K562 (cell line): ENCODE data around the gene COL1A1.

ENCODE experiments used
- BCLAF1 ChIP-seq, 2 experiments: fragments of 450-650 bp in 1 of 2; IDR thresholded peaks; 2 replicates each; pipeline ENCODE4 v1.6.1; 2011 to 2017; ENCODE audit warnings: low read depth in 2 of 2, antibody characterized with exemption in 1 of 2, borderline replicate concordance in 1 of 2, low read length in 1 of 2, mild to moderate bottlenecking in 1 of 2, mixed read lengths in 1 of 2; ENCODE audit not compliant: control insufficient read depth in 1 of 2
- BRCA1 ChIP-seq, 2 experiments: fragments of 450-650 bp in 1 of 2; sonication (generic) in 1 of 2; formaldehyde crosslinking in 1 of 2; IDR thresholded peaks; 2 replicates each; pipeline versions ENCODE4 v1.5.0 to v1.6.1; 2017 to 2020; ENCODE audit warnings: mild to moderate bottlenecking in 1 of 2, missing genetic modification reagents in 1 of 2
- CREB1 ChIP-seq, 2 experiments: sonication (generic) in 1 of 2; formaldehyde crosslinking in 1 of 2; IDR thresholded peaks; 2 replicates each; pipeline versions ENCODE4 v1.6.1 to v1.8.0; 2012 to 2022; ENCODE audit warnings: inconsistent platforms in 1 of 2, mild to moderate bottlenecking in 1 of 2, missing genetic modification reagents in 1 of 2, moderate library complexity in 1 of 2
- CTCF ChIP-seq, 3 experiments: IDR thresholded peaks in 2 of 3; conservative IDR thresholded peaks in 1 of 3; 2 replicates each; pipeline ENCODE4 v1.5.1; 2011 to 2012; ENCODE audit warnings: low read length in 3 of 3, mild to moderate bottlenecking in 3 of 3, control low read depth in 2 of 3, improper control_type of control experiment in 1 of 3, inconsistent platforms in 1 of 3, low read depth in 1 of 3, mixed read lengths in 1 of 3, moderate library complexity in 1 of 3; ENCODE audit not compliant: insufficient read depth in 2 of 3
- IRF2 ChIP-seq: sonication (generic); formaldehyde crosslinking; IDR thresholded peaks from 2 replicates; pipeline ENCODE4 v1.8.1; 2022; ENCODE audit warnings: mild to moderate bottlenecking, missing genetic modification reagents
- MEIS2 ChIP-seq: fragments of 450-650 bp; IDR thresholded peaks from 2 replicates; pipeline ENCODE4 v1.6.1; 2014; ENCODE audit warnings: mild to moderate bottlenecking; ENCODE audit not compliant: partially characterized antibody
- NFE2L1 ChIP-seq: fragments of 450-650 bp; IDR thresholded peaks from 2 replicates; pipeline ENCODE4 v1.6.1; 2016; ENCODE audit warnings: missing genetic modification characterization, low read depth, mild to moderate bottlenecking, missing compliant biosample characterization, moderate library complexity, borderline replicate concordance
- POLR3A ChIP-seq: IDR thresholded peaks from 2 replicates; pipeline ENCODE4 v1.6.1; 2011; ENCODE audit warnings: borderline replicate concordance, mild to moderate bottlenecking, moderate library complexity; ENCODE audit not compliant: insufficient read length, insufficient read depth; ENCODE audit errors: extremely low read depth
- RNF219 ChIP-seq: fragments of 250-450 bp; sonication (Bioruptor Pico); IDR thresholded peaks from 2 replicates; pipeline ENCODE4 v1.5.0; 2022; ENCODE audit warnings: mild to moderate bottlenecking
- SMAD3 ChIP-seq: fragments of 450-650 bp; formaldehyde crosslinking; conservative IDR thresholded peaks from 2 replicates; pipeline ENCODE4 v1.4.0; 2020; ENCODE audit warnings: mild to moderate bottlenecking
- SOX6 ChIP-seq: fragments of 450-650 bp; IDR thresholded peaks from 2 replicates; pipeline ENCODE4 v1.6.1; 2014; ENCODE audit warnings: mild to moderate bottlenecking
- USF1 ChIP-seq: sonication (generic); formaldehyde crosslinking; IDR thresholded peaks from 2 replicates; pipeline ENCODE4 v1.9.0; 2022; ENCODE audit warnings: mild to moderate bottlenecking, missing genetic modification reagents
- ZBTB49 ChIP-seq: sonication (generic); formaldehyde crosslinking; IDR thresholded peaks from 2 replicates; pipeline ENCODE4 v1.8.0; 2022; ENCODE audit warnings: missing genetic modification reagents, mild to moderate bottlenecking, borderline replicate concordance
- ZBTB7A ChIP-seq: IDR thresholded peaks from 2 replicates; pipeline ENCODE4 v1.6.1; 2011; ENCODE audit warnings: low read depth, mild to moderate bottlenecking, low read length, moderate library complexity, borderline replicate concordance; ENCODE audit not compliant: control insufficient read depth

- no peak for TF ChIP-seq SOX6
- no peak for TF ChIP-seq POLR3A
- TF ChIP-seq NFE2L1 (tag): no peak
- TF ChIP-seq BCLAF1 (IDR thresholded peaks at IDR 0.05; ENCODE audit: borderline replicate concordance in 1 of 2, control insufficient read depth in 1 of 2, low read depth in 2 of 2, low read length in 1 of 2): no peak
- TF ChIP-seq RNF219 (CRISPR knock-in tag): no peak
- no peak for TF ChIP-seq ZBTB49 (CRISPR knock-in tag)
- no peak for TF ChIP-seq BRCA1 (IDR thresholded peaks at IDR 0.05)
- TF ChIP-seq BRCA1 (CRISPR knock-in tag; IDR thresholded peaks at IDR 0.05): no peak
- TF ChIP-seq USF1 (CRISPR knock-in tag): no peak
- TF ChIP-seq CTCF (IDR thresholded peaks at IDR 0.05 in 2 of 3, conservative IDR thresholded peaks at IDR 0.05 in 1 of 3; ENCODE audit: insufficient read depth in 2 of 3, low read depth in 1 of 3, low read length in 3 of 3): no peak
- no peak for TF ChIP-seq IRF2
- no peak for TF ChIP-seq MEIS2
- TF ChIP-seq SMAD3 (CRISPR knock-in tag): no peak
- no peak for TF ChIP-seq ZBTB7A
- no peak for TF ChIP-seq CREB1 (IDR thresholded peaks at IDR 0.05)
- TF ChIP-seq CREB1 (CRISPR knock-in tag; IDR thresholded peaks at IDR 0.05): no peak
These were observed 59.7 kb downstream of the COL1A1 start for GRCh38 chr17:50141745-50142110.
